Heart left ventricle (tissue), 16 donors: ENCODE results near the gene C9orf152. TPM values are rescaled to one million over a fixed set of nuclear protein-coding genes. Genes with fewer than 3 reads are reported as not detected.

ENCODE experiments used
- ATAC-seq, 4 donors: fragments of 200-7000 bp; cut with Tn5 transposase; one replicate each; pipeline ENCODE4 v1.9.1; 2020 to 2022; ENCODE audit warnings: moderate library complexity in 4 of 4, mild to moderate bottlenecking in 3 of 4, moderate number of reproducible peaks in 1 of 4
- DNase-seq, 5 donors: peaks; one replicate each; pipeline ENCODE4 v3.0.0-alpha.2; 2020
- H3K27ac ChIP-seq, 12 donors: fragments of 200-600 bp; sonication (generic) in 4 of 12; one replicate each; pipeline versions ENCODE4 v1.5.0 to v1.8.0; 2016 to 2022; ENCODE audit warnings: mild to moderate bottlenecking in 2 of 12
- H3K27me3 ChIP-seq, 9 donors: fragments of 200-600 bp; sonication (generic) in 2 of 9; one replicate each; pipeline versions ENCODE4 v1.5.1 to v1.8.0; 2016 to 2022; ENCODE audit warnings: mild to moderate bottlenecking in 3 of 9
- H3K36me3 ChIP-seq, 9 donors: fragments of 200-600 bp; sonication (generic) in 2 of 9; one replicate each; pipeline versions ENCODE4 v1.5.0 to v1.8.0; 2018 to 2022; ENCODE audit warnings: mild to moderate bottlenecking in 2 of 9
- H3K4me1 ChIP-seq, 12 donors: fragments of 200-600 bp; sonication (generic) in 4 of 12; one replicate each; pipeline versions ENCODE4 v1.5.0 to v1.8.0; 2016 to 2022; ENCODE audit warnings: mild to moderate bottlenecking in 3 of 12
- H3K4me3 ChIP-seq, 12 donors: fragments of 200-600 bp; sonication (generic) in 4 of 12; one replicate each; pipeline versions ENCODE4 v1.5.0 to v1.8.0; 2017 to 2022; ENCODE audit warnings: mild to moderate bottlenecking in 9 of 12, moderate library complexity in 4 of 12
- H3K9me3 ChIP-seq, 12 donors: fragments of 200-600 bp; sonication (generic) in 4 of 12; one replicate each; pipeline versions ENCODE4 v1.5.0 to v1.8.0; 2016 to 2022; ENCODE audit warnings: mild to moderate bottlenecking in 1 of 12
- POLR2A ChIP-seq, 2 donors: fragments of 450-650 bp; IDR thresholded peaks; one replicate each; pipeline ENCODE4 v1.6.1; 2017; ENCODE audit warnings: antibody characterized with exemption in 2 of 2, mild to moderate bottlenecking in 2 of 2, moderate library complexity in 2 of 2
- WGBS, 4 donors: extraction: QIAGEN DNeasy Blood & Tissue Kit in 2 of 4; methylation state at CpG; one replicate each; pipeline versions ENCODE4 v1.1.5 to v1.1.7; 2013 to 2018; 5-methylcytosine and 5-hydroxymethylcytosine counted together
- intact Hi-C, 10 donors: fragments of 100-400 bp; cut with DNase I; formaldehyde crosslinking; loops; one replicate each; pipeline versions ENCODE4 v1.11.1 to v1.14.2; 2022
- polyA plus RNA-seq, 2 donors: library from polyadenylated mRNA; stranded (reverse); fragments of 200-250 nt; gene quantifications; one replicate each; pipeline ENCODE4 v1.2.3, GENCODE V29; 2013
- total RNA-seq, 9 donors: library from RNA; depleted of rRNA in 2 of 9; stranded (reverse); fragments of >200 nt in 2 of 9; fragmentation: NEBNext Ultra II Directional in 3 of 9; extraction: Animal tissue kit (Norgen Biotek cat#: 25700) in 3 of 9; gene quantifications; one replicate each; pipeline versions ENCODE4 v1.1.0 to v1.2.4, GENCODE V29; 2016 to 2023
- TF ChIP-seq, protein P1 (sequence below), 12 donors: fragments of 200-600 bp; sonication (generic) in 4 of 12; IDR thresholded peaks; one replicate each; pipeline versions ENCODE4 v1.5.0 to v1.8.0; 2018 to 2022; ENCODE audit warnings: antibody characterized with exemption in 12 of 12, mild to moderate bottlenecking in 5 of 12
- donor health status: ischemic (EF 13 %, LVEDD 7.1; RV severe dilation, severe dysfunction).
- donor health status: healthy with polysubstance abuse.
- donor health status: DM: no; HTN: yes; CAD: no.
- donor health status: DM: no; HTN: no; CAD: no.
- donor health status: ischemic (EF 25% LVEDD 6.9; RV normal size, moderate dysfunction).
- donor health status: ischemic (EF 25% LVEDD 5.7; RV mildly dilated, moderate dysfunction).
- donor health status: healthy.
- donor health status: DM: yes; HTN: yes; CAD: no.
- donor health status: ischemic (EF 35%, LVEDD 5.7; RV mildly dilated, moderate dysfunction).
- donor health status: nonischemic (EF 11% LVEDD 7.7; RV severe dilation, severe dysfunction).
- donor health status: DM: yes; HTN: yes; CAD: no.
- donor health status: PGD.
- donor health status: ischemic (EF 29% LVEDD 5.4; RV normal size, mild dysfunction).
- donor health status: nonischemic (EF 23%, LVEDD 6.1; RV moderate dilation, normal function).

C9orf152 gene
- total and polyA plus RNA-seq, 11 donors: not detected

DNA sequence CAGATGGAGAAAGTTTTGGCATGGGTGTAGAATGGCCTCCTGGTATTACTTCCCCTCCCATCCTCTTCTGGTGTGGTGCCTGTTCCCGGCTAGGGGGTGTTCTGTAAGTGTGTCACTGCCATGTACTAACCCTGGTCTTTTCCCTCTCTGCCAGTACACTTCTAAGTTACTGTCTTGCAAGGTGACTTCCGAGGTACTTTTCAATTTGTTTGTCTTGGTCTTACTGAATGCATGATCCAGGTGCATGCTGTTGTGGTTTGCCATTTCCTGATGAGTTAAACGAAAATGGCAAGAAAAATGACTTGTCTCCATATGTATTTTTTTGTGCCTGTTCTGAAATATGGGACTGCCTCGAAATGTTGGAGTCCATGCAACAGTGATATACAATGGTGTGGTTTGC, 46.0 kb downstream of the C9orf152 start:
- intact Hi-C loops: no loop called here
- TF ChIP-seq, protein P1, sequence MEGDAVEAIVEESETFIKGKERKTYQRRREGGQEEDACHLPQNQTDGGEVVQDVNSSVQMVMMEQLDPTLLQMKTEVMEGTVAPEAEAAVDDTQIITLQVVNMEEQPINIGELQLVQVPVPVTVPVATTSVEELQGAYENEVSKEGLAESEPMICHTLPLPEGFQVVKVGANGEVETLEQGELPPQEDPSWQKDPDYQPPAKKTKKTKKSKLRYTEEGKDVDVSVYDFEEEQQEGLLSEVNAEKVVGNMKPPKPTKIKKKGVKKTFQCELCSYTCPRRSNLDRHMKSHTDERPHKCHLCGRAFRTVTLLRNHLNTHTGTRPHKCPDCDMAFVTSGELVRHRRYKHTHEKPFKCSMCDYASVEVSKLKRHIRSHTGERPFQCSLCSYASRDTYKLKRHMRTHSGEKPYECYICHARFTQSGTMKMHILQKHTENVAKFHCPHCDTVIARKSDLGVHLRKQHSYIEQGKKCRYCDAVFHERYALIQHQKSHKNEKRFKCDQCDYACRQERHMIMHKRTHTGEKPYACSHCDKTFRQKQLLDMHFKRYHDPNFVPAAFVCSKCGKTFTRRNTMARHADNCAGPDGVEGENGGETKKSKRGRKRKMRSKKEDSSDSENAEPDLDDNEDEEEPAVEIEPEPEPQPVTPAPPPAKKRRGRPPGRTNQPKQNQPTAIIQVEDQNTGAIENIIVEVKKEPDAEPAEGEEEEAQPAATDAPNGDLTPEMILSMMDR (IDR thresholded peaks at IDR 0.05): no peak
- no peak for TF ChIP-seq POLR2A (IDR thresholded peaks at IDR 0.05)
- H3K27ac ChIP-seq: no peak overlapping the region

DNA sequence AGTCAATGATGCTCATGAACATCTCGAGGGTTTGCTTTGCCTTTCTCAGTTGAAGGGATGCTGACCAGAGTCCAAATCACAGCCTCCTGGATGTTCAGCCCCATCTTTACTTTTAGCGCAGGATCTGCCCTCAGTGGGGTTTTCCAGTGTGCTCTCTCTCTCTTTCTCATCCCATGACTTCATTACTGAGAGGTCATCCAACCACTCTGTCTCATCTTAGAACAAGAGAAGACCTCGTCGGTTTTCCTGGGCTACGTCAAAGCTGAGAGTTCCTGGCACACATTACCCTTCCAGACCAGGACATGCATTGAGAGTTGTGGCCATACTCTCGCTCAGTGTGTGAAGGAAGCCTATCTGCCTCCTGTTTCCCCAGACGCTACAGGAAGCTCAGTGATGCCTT, 47.3 kb downstream of the C9orf152 start:
- 67 to 71% (median 69%) methylated on average over 7 of the region's 7 CpGs for WGBS, 4 donors
- no peak for DNase-seq
- no peaks in the 10 kb centered on the region for H3K9me3 ChIP-seq
- H3K27me3 ChIP-seq: no peaks in the 10 kb centered on the region
- ATAC-seq: peak in 1 of 4 donors; percentile 7
- peaks cover 6 to 78% (median 59%) of the 10 kb centered on the region in 12 donors for H3K4me1 ChIP-seq
- TF ChIP-seq, protein P1 (IDR thresholded peaks at IDR 0.05): no peak
- TF ChIP-seq POLR2A (IDR thresholded peaks at IDR 0.05): no peak
- H3K36me3 ChIP-seq: peaks cover 0 to 24% (median 6%) of the 10 kb centered on the region in 9 donors
- no peak overlapping the region for H3K4me3 ChIP-seq
- intact Hi-C loops: no loop called here
- no peak overlapping the region for H3K27ac ChIP-seq

More for the DNA sequence above, 46.0 kb downstream of the C9orf152 start:
- Histone ChIP-seq H3K4me1 (peaks cover under 1 to 78% (median 53%) of the 10 kb centered on the region in 12 donors), H3K9me3 (no peaks in the 10 kb centered on the region), H3K36me3 (peaks cover 0 to 22% (median 6%) of the 10 kb centered on the region in 9 donors), H3K27me3 (no peaks in the 10 kb centered on the region), H3K4me3 (no peak overlapping the region)
- DNase-seq (no peak), ATAC-seq (peak in 2 of 4 donors; percentile 16 to 44)
- WGBS, 4 donors: 66 to 75% (median 69%) methylated on average over 4 of the region's 4 CpGs

DNA sequence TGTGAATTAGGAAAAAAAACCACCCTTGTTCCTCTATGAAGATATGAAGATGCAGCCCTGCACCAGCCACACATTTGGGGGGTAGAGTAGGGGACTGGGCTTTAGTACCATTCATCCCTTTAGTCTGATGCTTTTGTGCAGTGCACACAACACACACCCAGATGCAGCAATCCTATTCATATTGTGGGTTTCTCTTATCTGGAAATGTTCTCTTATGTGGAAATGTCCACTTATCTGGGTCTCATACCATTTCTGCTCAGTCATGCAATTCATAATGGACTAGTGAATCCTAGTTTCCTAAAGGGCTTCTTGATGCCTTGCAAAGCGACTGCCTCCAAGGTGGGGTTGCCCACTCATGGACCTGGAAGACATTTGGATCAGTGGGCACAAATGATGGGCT, 47.8 kb downstream of the C9orf152 start:
- no peaks in the 10 kb centered on the region for H3K9me3 ChIP-seq
- peaks cover 0 to 29% (median 6%) of the 10 kb centered on the region in 9 donors for H3K36me3 ChIP-seq
- no peaks in the 10 kb centered on the region for H3K27me3 ChIP-seq
- H3K4me3 ChIP-seq: no peak overlapping the region
- intact Hi-C loops: no loop called here
- WGBS, 4 donors: 82 to 100% (median 92%) methylated on average over 1 of the region's 1 CpG
- DNase-seq (no peak), ATAC-seq (no peak)
- no peak for TF ChIP-seq POLR2A (IDR thresholded peaks at IDR 0.05)
- TF ChIP-seq, protein P1 (IDR thresholded peaks at IDR 0.05): no peak
- peaks cover 10 to 84% (median 65%) of the 10 kb centered on the region in 12 donors for H3K4me1 ChIP-seq
- H3K27ac ChIP-seq: no peak overlapping the region

DNA sequence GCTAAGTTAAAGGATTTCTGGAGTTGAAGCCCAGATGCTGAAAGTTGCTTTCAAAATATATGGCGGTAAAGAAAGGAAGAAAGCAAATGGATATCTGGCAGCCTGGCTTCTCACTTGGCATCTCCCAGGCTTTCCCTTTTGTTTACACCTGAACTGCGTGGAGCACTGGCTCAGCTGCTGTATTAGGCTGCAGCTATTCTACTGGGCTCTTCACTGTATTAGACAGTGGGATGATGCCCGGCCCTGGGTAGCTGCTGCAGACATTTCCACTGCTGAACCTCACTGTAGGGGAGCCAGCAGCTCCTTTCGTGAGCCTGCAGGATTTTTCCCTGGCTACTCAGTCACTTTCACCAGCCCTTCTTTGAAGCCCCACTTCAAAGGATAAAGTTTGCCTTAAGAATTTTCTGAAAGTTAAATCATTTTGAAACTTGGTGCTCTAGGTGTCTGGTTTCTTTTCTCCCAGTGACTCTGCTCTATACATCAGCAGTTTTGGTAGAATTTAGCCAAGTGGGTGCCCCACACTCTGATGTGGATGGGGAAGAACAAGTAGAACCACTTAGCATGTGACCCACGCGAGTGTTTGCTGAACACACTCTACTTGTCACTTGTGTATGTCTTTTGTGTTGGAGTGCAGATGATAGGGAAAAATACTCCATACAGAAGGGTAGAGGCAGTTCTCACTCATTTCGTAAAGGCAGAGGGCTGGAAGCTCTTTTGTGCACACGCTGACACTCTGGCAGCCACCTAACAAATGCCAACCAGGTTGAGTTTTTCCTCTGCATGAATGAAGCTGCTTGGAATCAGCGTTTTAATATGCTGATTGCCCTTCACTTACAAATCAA, 49.9 kb downstream of the C9orf152 start:
- Histone ChIP-seq H3K27me3 (no peaks in the 10 kb centered on the region), H3K4me3 (no peak overlapping the region), H3K36me3 (peaks cover 0 to 30% (median 6%) of the 10 kb centered on the region in 9 donors), H3K27ac (peak overlapping the region in 3 of 12 donors; percentile 3 to 25 (median 9)), H3K4me1 (peaks cover 16 to 95% (median 82%) of the 10 kb centered on the region in 12 donors), H3K9me3 (no peaks in the 10 kb centered on the region)
- no peak for DNase-seq
- peak in 3 of 4 donors; percentile 3 to 27 (median 14) for ATAC-seq
- WGBS, 4 donors: 29 to 45% (median 36%) methylated on average over 9 of the region's 9 CpGs
- TF ChIP-seq, protein P1 (IDR thresholded peaks at IDR 0.05): no peak
- TF ChIP-seq POLR2A (IDR thresholded peaks at IDR 0.05): no peak
- intact Hi-C loops: loop anchor here in 2 of 10 donors (5.0 to 10.0 kb wide), 2 partner anchors 583 to 586 kb away; no protein-coding TSS in a partner anchor
